K562 (cell line): ENCODE results near the gene PTX3. TPM values are rescaled to one million over a fixed set of nuclear protein-coding genes. Genes with fewer than 3 reads are reported as not detected.

Source experiments
- ATAC-seq: fragments of 200-7000 bp; cut with Tn5 transposase; 3 replicates; pipeline ENCODE4 v1.9.1; 2020; ENCODE audit warnings: moderate library complexity
- BruUV-seq: library from RNA; stranded (reverse); fragments of 400-500 nt; replicated peaks from 2 replicates; lab custom pipeline; 2021; lab: Mats Ljungman, UMichigan
- CTCF ChIA-PET: fragments of 300-600 bp; formaldehyde crosslinking; extraction: SDS; loops from one replicate; lab custom pipeline; 2021; ENCODE audit warnings: low intra/inter-chr PET ratio; lab: Yijun Ruan, JAX
- POLR2A ChIA-PET: fragments of 300-600, 350-650 bp; sonication (Branson Sonifier 250); formaldehyde crosslinking; extraction: SDS; loops from one replicate; lab custom pipeline; 2021; ENCODE audit warnings: antibody characterized with exemption, inconsistent platforms; lab: Yijun Ruan, JAX
- DNase-seq, 4 experiments: peaks; one replicate each; pipeline versions ENCODE4 v3.0.0 to v3.0.0-alpha.2; 2011 to 2018; ENCODE audit warnings: low spot score in 3 of 4, mixed read lengths in 3 of 4; ENCODE audit errors: extremely low read depth in 1 of 4
- FAIRE-seq: peaks from 2 replicates; lab custom pipeline; 2011; peaks lifted over from hg19 to GRCh38; lab: Jason Lieb, UNC
- H2AFZ ChIP-seq: 2 replicates; pipeline ENCODE4 v1.6.0; 2011; ENCODE audit warnings: low read depth, low read length, control low read depth, inconsistent platforms
- H3K27ac ChIP-seq: fragments of 200-600 bp; 3 replicates; pipeline ENCODE4 v1.8.0; 2011; ENCODE audit warnings: low read depth, mild to moderate bottlenecking, control low read depth, inconsistent platforms, low read length, moderate library complexity, mixed read lengths; ENCODE audit errors: extremely low read depth
- H3K27me3 ChIP-seq, 2 experiments: fragments of 300-600 bp in 1 of 2; 2 replicates in 1 of 2; 3 replicates in 1 of 2; pipeline versions ENCODE4 v1.6.0 to v1.8.0; 2011; ENCODE audit warnings: inconsistent platforms in 2 of 2, low read length in 2 of 2, mild to moderate bottlenecking in 1 of 2, mixed read lengths in 1 of 2, moderate library complexity in 1 of 2; ENCODE audit not compliant: control insufficient read depth in 2 of 2, insufficient read depth in 2 of 2
- H3K36me3 ChIP-seq: fragments of 300-600 bp; 3 replicates; pipeline ENCODE4 v1.8.0; 2011; ENCODE audit warnings: mild to moderate bottlenecking, low read length, inconsistent platforms; ENCODE audit not compliant: control insufficient read depth, insufficient read depth
- H3K4me1 ChIP-seq, 2 experiments: fragments of 200-600 bp in 1 of 2; replicated peaks in 1 of 2; 2 replicates in 1 of 2; 3 replicates in 1 of 2; pipeline versions ENCODE4 v1.5.1 to v1.8.0; 2011; ENCODE audit warnings: inconsistent platforms in 2 of 2, low read length in 2 of 2, mild to moderate bottlenecking in 1 of 2, mixed read lengths in 1 of 2, moderate library complexity in 1 of 2; ENCODE audit not compliant: control insufficient read depth in 2 of 2, insufficient read depth in 2 of 2
- H3K4me2 ChIP-seq: 2 replicates; pipeline ENCODE4 v1.6.1; 2011; ENCODE audit warnings: low read length, control low read depth, inconsistent platforms, mixed read lengths; ENCODE audit not compliant: insufficient read depth
- H3K4me3 ChIP-seq: fragments of 200-600 bp; sonication (generic), shearing (Covaris generic); 2 replicates; pipeline ENCODE4 v1.5.1; 2016; ENCODE audit warnings: control low read depth, inconsistent platforms
- H3K79me2 ChIP-seq: fragments of 200-600 bp; 3 replicates; pipeline ENCODE4 v1.8.0; 2011; ENCODE audit warnings: low read length, inconsistent platforms; ENCODE audit not compliant: control insufficient read depth, insufficient read depth
- H3K9ac ChIP-seq, 2 experiments: 2 replicates each; pipeline versions ENCODE4 v1.6.0 to v1.6.1; 2011; ENCODE audit warnings: low read depth in 2 of 2, low read length in 2 of 2, control low read depth in 1 of 2, inconsistent platforms in 1 of 2, mild to moderate bottlenecking in 1 of 2, mixed read lengths in 1 of 2; ENCODE audit not compliant: insufficient read depth in 1 of 2
- H3K9me1 ChIP-seq: one replicate; pipeline ENCODE4 v1.6.0; 2011; ENCODE audit warnings: inconsistent platforms, mild to moderate bottlenecking, low read length, moderate library complexity; ENCODE audit not compliant: control insufficient read depth, insufficient read depth
- H3K9me3 ChIP-seq: replicated peaks from 2 replicates; pipeline ENCODE4 v1.5.1; 2011; ENCODE audit warnings: low read depth, low read length, inconsistent platforms; ENCODE audit not compliant: control insufficient read depth, insufficient read depth
- H4K20me1 ChIP-seq: replicated peaks from 2 replicates; pipeline ENCODE4 v1.6.1; 2011; ENCODE audit warnings: low read length, inconsistent platforms, mixed read lengths; ENCODE audit not compliant: control insufficient read depth, insufficient read depth
- CBFB ChIP-seq: sonication (generic); formaldehyde crosslinking; IDR thresholded peaks from 2 replicates; pipeline ENCODE4 v1.4.0; 2020; ENCODE audit warnings: mild to moderate bottlenecking, missing genetic modification reagents
- CBX2 ChIP-seq: fragments of 200-600 bp; sonication (generic); IDR thresholded peaks from one replicate; pipeline ENCODE4 v1.6.1; 2012; ENCODE audit warnings: mild to moderate bottlenecking, low read length, inconsistent platforms; ENCODE audit not compliant: insufficient read depth, poor library complexity, severe bottlenecking
- MECOM ChIP-seq: fragments of 250-450 bp; sonication (Bioruptor Pico); IDR thresholded peaks from 2 replicates; pipeline ENCODE4 v1.8.0; 2022; ENCODE audit warnings: inconsistent platforms
- MYC ChIP-seq, 2 experiments: fragments of 250-450 bp in 1 of 2; sonication (Bioruptor Pico) in 1 of 2; IDR thresholded peaks; 2 replicates each; pipeline versions ENCODE4 v1.5.1 to v1.6.1; 2012 to 2021; ENCODE audit warnings: low read depth in 2 of 2, borderline replicate concordance in 1 of 2, improper control_type of control experiment in 1 of 2, low read length in 1 of 2, mild to moderate bottlenecking in 1 of 2, moderate library complexity in 1 of 2
- RFX7 ChIP-seq: fragments of 250-450 bp; sonication (Bioruptor Pico); IDR thresholded peaks from 2 replicates; pipeline ENCODE4 v1.5.1; 2021; ENCODE audit warnings: mild to moderate bottlenecking
- SIX5 ChIP-seq, 2 experiments: IDR thresholded peaks; 2 replicates each; pipeline ENCODE4 v1.6.1; 2011; ENCODE audit warnings: low read length in 2 of 2, borderline replicate concordance in 1 of 2, low read depth in 1 of 2, mild to moderate bottlenecking in 1 of 2, moderate library complexity in 1 of 2; ENCODE audit not compliant: insufficient read depth in 1 of 2
- ZNF232 ChIP-seq: sonication (generic); formaldehyde crosslinking; IDR thresholded peaks from 2 replicates; pipeline ENCODE4 v1.8.0; 2022; ENCODE audit warnings: mild to moderate bottlenecking, missing genetic modification reagents
- in situ Hi-C: fragments of 300-500 bp; cut with MboI; formaldehyde crosslinking; loops from 4 replicates; pipeline ENCODE4 v1.15.0; 2018; ENCODE audit warnings: inconsistent platforms, mixed read lengths
- intact Hi-C: fragments of 100-400 bp; cut with micrococcal nuclease; formaldehyde crosslinking; loops from 2 replicates; pipeline ENCODE4 v1.14.2; 2022
- polyA plus RNA-seq, 8 experiments: library from polyadenylated mRNA; depleted of rRNA in 4 of 8; stranded (reverse) in 5 of 8; unstranded in 3 of 8; fragments of >200 nt; fragmentation: Nextera tagmentation in 2 of 8; fragmentation: Illumina TruSeq in 1 of 8; extraction: Ambion mirVana in 2 of 8; extraction: Trizol in 1 of 8; gene quantifications; 2 replicates each; pipeline versions ENCODE4 v1.2.1 to v1.2.3, GENCODE V29; 2011 to 2014; ENCODE audit warnings: inconsistent platforms in 1 of 8, missing spikeins in 1 of 8
- total RNA-seq, 7 experiments: library from RNA; depleted of rRNA in 6 of 7; stranded (reverse); fragments of >200 nt in 6 of 7; fragmentation: Illumina TruSeq in 2 of 7; extraction: Trizol in 2 of 7; gene quantifications; 2 replicates each; pipeline versions ENCODE4 v1.2.1 to v1.2.3, GENCODE V29; 2011 to 2021; ENCODE audit warnings: low replicate concordance in 1 of 7
- TF ChIP-seq, protein P1 (sequence below): fragments of 250-450 bp; sonication (Bioruptor Pico); IDR thresholded peaks from 2 replicates; pipeline ENCODE4 v1.8.0; 2021; ENCODE audit warnings: mild to moderate bottlenecking, moderate library complexity

Gene PTX3
- total and polyA plus RNA-seq, 9 of the 15 experiments (the other 6 are each of a cell fraction or from before 2014, with no cell fraction given), result 0.04 to 0.33 (median 0.15) TPM; not detected in 2

- no peaks in the 10 kb centered on the region for H3K36me3 ChIP-seq
- FAIRE-seq, result no peak
- H4K20me1 ChIP-seq, result no peaks in the 10 kb centered on the region
- no peaks in the 10 kb centered on the region for H3K9me3 ChIP-seq
- intact Hi-C loops, result no loop called here
- H3K27ac ChIP-seq, result no peak overlapping the region
- no peak overlapping the region for H3K4me3 ChIP-seq
- H3K9me1 ChIP-seq, result no peaks in the 10 kb centered on the region
- BruUV-seq, result no TSS peak
- TF ChIP-seq CBFB (CRISPR knock-in tag) (no peak), SIX5 (IDR thresholded peaks at IDR 0.05; ENCODE audit: borderline replicate concordance in 1 of 2, insufficient read depth in 1 of 2, low read depth in 1 of 2, low read length in 2 of 2) (no peak), MYC (IDR thresholded peaks at IDR 0.05; ENCODE audit: low read depth, low read length) (no peak), MYC (CRISPR knock-in tag; IDR thresholded peaks at IDR 0.05; ENCODE audit: borderline replicate concordance, low read depth) (no peak), RFX7 (CRISPR knock-in tag) (no peak), MECOM (CRISPR knock-in tag) (no peak), CBX2 (no peak), ZNF232 (CRISPR knock-in tag) (no peak)
- TF ChIP-seq, protein P1, sequence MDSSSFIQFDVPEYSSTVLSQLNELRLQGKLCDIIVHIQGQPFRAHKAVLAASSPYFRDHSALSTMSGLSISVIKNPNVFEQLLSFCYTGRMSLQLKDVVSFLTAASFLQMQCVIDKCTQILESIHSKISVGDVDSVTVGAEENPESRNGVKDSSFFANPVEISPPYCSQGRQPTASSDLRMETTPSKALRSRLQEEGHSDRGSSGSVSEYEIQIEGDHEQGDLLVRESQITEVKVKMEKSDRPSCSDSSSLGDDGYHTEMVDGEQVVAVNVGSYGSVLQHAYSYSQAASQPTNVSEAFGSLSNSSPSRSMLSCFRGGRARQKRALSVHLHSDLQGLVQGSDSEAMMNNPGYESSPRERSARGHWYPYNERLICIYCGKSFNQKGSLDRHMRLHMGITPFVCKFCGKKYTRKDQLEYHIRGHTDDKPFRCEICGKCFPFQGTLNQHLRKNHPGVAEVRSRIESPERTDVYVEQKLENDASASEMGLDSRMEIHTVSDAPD (CRISPR knock-in tag), result no peak
- no peak for DNase-seq
- POLR2A ChIA-PET, result no interaction called here
- in situ Hi-C loops, result no loop called here
- ATAC-seq, result no peak
- no peak overlapping the region for H3K4me2 ChIP-seq
- CTCF ChIA-PET, result no interaction called here
- H3K9ac ChIP-seq, result no peak overlapping the region
- no peaks in the 10 kb centered on the region for H3K79me2 ChIP-seq
- no peaks in the 10 kb centered on the region for H3K27me3 ChIP-seq
- no peak overlapping the region for H2AFZ ChIP-seq
- no peaks in the 10 kb centered on the region for H3K4me1 ChIP-seq
These were observed 47.7 kb upstream of the PTX3 start for GRCh38 chr3:157388976-157389375.
